Prostate gland (tissue), 2 donors: ENCODE data around the gene TSPAN33. TPM values are rescaled to one million over a fixed set of nuclear protein-coding genes. Genes with fewer than 3 reads are reported as not detected.

Source experiments
- DNase-seq: peaks from one replicate; pipeline ENCODE4 v3.0.0-alpha.2; 2019; ENCODE audit warnings: low spot score
- H3K27ac ChIP-seq, 2 donors: fragments of 200-600 bp; sonication (generic); 2 replicates each; pipeline ENCODE4 v1.5.1; 2017 to 2019
- H3K27me3 ChIP-seq: fragments of 200-600 bp; sonication (generic); replicated peaks from 2 replicates; pipeline ENCODE4 v1.5.1; 2019; ENCODE audit not compliant: insufficient read depth
- H3K36me3 ChIP-seq, 2 donors: fragments of 200-600 bp; sonication (generic); 1 replicate in 1 of 2; 2 replicates in 1 of 2; pipeline versions ENCODE4 v1.5.1 to v1.8.1; 2017 to 2019
- H3K4me1 ChIP-seq: fragments of 200-600 bp; sonication (generic); replicated peaks from 2 replicates; pipeline ENCODE4 v1.5.1; 2019
- H3K4me3 ChIP-seq, 2 donors: fragments of 200-600 bp; sonication (generic); 2 replicates each; pipeline ENCODE4 v1.5.1; 2017 to 2019
- H3K9me3 ChIP-seq: fragments of 200-600 bp; sonication (generic); 2 replicates; pipeline ENCODE4 v1.5.1; 2017
- CTCF ChIP-seq, 4 experiments: fragments of 200-600 bp in 2 of 4; fragments of 450-650 bp in 2 of 4; sonication (generic) in 2 of 4; IDR thresholded peaks; 1 replicate in 3 of 4; 2 replicates in 1 of 4; pipeline ENCODE4 v1.5.1; 2016 to 2019; ENCODE audit warnings: antibody characterized with exemption in 4 of 4, mild to moderate bottlenecking in 2 of 4, moderate library complexity in 2 of 4
- POLR2A ChIP-seq: fragments of 450-650 bp; IDR thresholded peaks from one replicate; pipeline ENCODE4 v1.6.1; 2016; ENCODE audit warnings: antibody characterized with exemption, mild to moderate bottlenecking
- POLR2AphosphoS5 ChIP-seq: sonication (generic); formaldehyde crosslinking; IDR thresholded peaks from one replicate; pipeline ENCODE4 v1.6.1; 2017; ENCODE audit warnings: antibody characterized with exemption
- WGBS: methylation state at CpG from one replicate; pipeline ENCODE4 v1.1.5; 2018; 5-methylcytosine and 5-hydroxymethylcytosine counted together
- intact Hi-C: fragments of 100-400 bp; cut with DNase I; formaldehyde crosslinking; loops from one replicate; pipeline ENCODE4 v1.14.2; 2022
- total RNA-seq, 2 donors: library from RNA; depleted of rRNA; stranded (reverse); fragments of >200 nt; gene quantifications; one replicate each; pipeline ENCODE4 v1.1.0, GENCODE V29; 2016

Gene TSPAN33
- total RNA-seq, 2 donors from 2014 or later: 8.4 to 47.7 TPM

DNA sequence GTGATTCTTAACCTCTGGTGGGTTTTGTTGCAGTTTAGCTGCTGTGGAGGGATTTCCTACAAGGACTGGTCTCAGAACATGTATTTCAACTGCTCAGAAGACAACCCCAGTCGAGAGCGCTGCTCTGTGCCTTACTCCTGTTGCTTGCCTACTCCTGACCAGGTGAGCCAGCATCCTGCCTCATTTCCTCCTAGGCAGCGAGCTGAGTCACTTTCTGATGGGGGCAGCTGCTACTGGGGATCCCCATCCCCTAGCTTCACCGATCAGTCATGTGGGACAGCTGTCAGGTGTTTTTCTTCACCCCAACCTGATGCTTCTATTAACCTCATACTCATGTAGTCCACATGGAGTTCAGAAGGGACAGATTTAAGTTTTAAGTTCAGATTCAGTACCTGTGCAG, 22.2 kb downstream of the TSPAN33 start:
- H3K27me3 ChIP-seq: no peaks in the 10 kb centered on the region
- H3K4me3 ChIP-seq: no peak overlapping the region
- no peaks in the 10 kb centered on the region for H3K4me1 ChIP-seq
- intact Hi-C loops: no loop called here
- WGBS: 90% methylated on average over 4 of the region's 4 CpGs
- no peak for DNase-seq
- H3K27ac ChIP-seq: no peak overlapping the region
- H3K36me3 ChIP-seq: no peaks in the 10 kb centered on the region
- TF ChIP-seq POLR2A (no peak), CTCF (IDR thresholded peaks at IDR 0.05) (no peak), POLR2AphosphoS5 (no peak)
- H3K9me3 ChIP-seq: no peaks in the 10 kb centered on the region

DNA sequence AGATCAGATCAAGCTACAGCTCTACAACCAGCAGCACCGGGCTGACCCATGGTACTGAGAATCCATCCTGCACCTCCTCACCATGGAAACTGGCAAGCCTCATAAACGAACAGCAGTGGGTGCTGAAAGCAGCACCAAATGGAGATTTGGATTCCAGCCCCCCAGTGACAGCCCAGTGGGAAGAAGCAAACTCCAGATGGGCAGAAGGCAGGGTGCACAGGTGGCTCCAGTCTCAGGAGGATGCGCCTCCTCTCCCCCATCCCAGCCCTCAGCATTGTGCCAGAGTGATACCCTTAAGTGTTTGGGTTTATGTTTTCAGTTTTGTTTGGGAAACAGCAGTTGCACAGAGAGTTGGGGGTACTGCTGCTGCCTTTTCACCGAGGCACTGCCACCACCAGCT, 23.3 kb downstream of the TSPAN33 start:
- intact Hi-C loops: no loop called here
- Histone ChIP-seq H3K36me3 (no peaks in the 10 kb centered on the region), H3K27me3 (no peaks in the 10 kb centered on the region), H3K4me1 (no peaks in the 10 kb centered on the region), H3K27ac (peak overlapping the region in 1 of 2 donors; percentile 71), H3K4me3 (no peak overlapping the region), H3K9me3 (no peaks in the 10 kb centered on the region)
- no peak for DNase-seq
- 48% methylated on average over 4 of the region's 4 CpGs for WGBS
- TF ChIP-seq CTCF (IDR thresholded peaks at IDR 0.05) (no peak), POLR2A (no peak)

DNA sequence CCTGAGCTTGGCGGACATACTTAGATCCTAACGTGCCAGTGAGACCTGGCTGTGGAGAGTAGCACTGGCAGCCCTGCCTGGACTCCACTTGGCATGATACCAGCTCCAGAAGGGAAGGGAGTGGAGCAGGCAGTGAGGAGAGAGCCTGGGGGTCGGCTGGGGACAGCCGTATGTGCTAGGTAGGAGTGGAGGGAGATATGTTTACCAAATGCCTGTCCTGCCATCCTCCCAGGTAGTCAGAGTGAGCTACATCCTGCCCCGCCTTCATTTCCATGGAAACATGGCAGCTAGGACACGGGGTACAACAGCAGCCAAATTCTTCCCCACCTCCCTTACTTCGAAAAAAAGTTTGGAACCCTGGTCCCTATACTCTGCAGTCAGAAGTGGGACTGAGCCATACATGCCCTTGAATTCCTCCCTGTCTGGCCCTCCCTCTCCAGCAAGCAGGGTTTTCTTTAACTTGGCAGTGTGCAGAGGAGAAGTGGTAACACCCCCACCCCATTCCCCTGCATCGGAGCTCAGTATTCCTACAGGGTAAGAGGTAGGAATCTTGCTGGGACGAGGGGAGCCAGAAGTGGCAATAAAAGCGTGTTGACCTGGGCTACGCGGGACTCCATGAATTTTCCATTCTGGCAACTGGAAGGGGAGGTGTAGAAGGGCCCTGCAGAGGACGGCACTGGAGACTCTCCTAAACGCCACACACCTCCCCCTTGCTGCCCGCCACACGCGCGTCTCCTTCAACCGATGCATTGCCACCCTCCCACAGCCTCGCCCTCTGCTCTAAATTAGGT, 23.9 kb downstream of the TSPAN33 start:
- Histone ChIP-seq H3K36me3 (no peaks in the 10 kb centered on the region), H3K9me3 (no peaks in the 10 kb centered on the region), H3K4me3 (peak overlapping the region; percentile 28 to 39), H3K27me3 (no peaks in the 10 kb centered on the region), H3K4me1 (no peaks in the 10 kb centered on the region), H3K27ac (peak overlapping the region; percentile 67 to 71)
- peak; percentile 42 for DNase-seq
- 26% methylated on average over 20 of the region's 20 CpGs for WGBS
- TF ChIP-seq POLR2AphosphoS5: no peak
- no peak for TF ChIP-seq POLR2A
- TF ChIP-seq CTCF (IDR thresholded peaks at IDR 0.05): no peak
- intact Hi-C loops: no loop called here

- no peaks in the 10 kb centered on the region for H3K27me3 ChIP-seq
- DNase-seq: peak; percentile 41
- peak overlapping the region; percentile 67 to 71 for H3K27ac ChIP-seq
- H3K9me3 ChIP-seq: no peaks in the 10 kb centered on the region
- peak overlapping the region; percentile 28 to 39 for H3K4me3 ChIP-seq
- no peaks in the 10 kb centered on the region for H3K4me1 ChIP-seq
- WGBS: 1% methylated on average over 41 of the region's 47 CpGs
- H3K36me3 ChIP-seq: no peaks in the 10 kb centered on the region
- intact Hi-C loops: no loop called here
- no peak for TF ChIP-seq POLR2A
- no peak for TF ChIP-seq CTCF (IDR thresholded peaks at IDR 0.05)
- TF ChIP-seq POLR2AphosphoS5: no peak
Observed at GRCh38 chr7:129169171-129169671, 24.7 kb downstream of the TSPAN33 start.
